Right lobe of liver (tissue), 6 donors: ENCODE data around the gene CHST11. TPM values are rescaled to one million over a fixed set of nuclear protein-coding genes. Genes with fewer than 3 reads are reported as not detected.

Experiments used
- ATAC-seq, 4 donors: fragments of 200-7000 bp; cut with Tn5 transposase; one replicate each; pipeline ENCODE4 v1.9.1; 2020; ENCODE audit warnings: mild to moderate bottlenecking in 4 of 4, moderate library complexity in 4 of 4
- DNase-seq, 3 donors: peaks; one replicate each; pipeline ENCODE4 v3.0.0-alpha.2; 2020
- H3K27ac ChIP-seq, 3 donors: fragments of 200-600 bp; one replicate each; pipeline ENCODE4 v1.8.0; 2022
- H3K27me3 ChIP-seq, 2 donors: fragments of 200-600 bp; one replicate each; pipeline ENCODE4 v1.8.0; 2022
- H3K36me3 ChIP-seq, 4 donors: fragments of 200-600 bp; sonication (generic) in 1 of 4; one replicate each; pipeline versions ENCODE4 v1.5.1 to v1.8.0; 2017 to 2022; ENCODE audit warnings: control low read depth in 1 of 4
- H3K4me1 ChIP-seq, 4 donors: fragments of 200-600 bp; sonication (generic) in 1 of 4; one replicate each; pipeline versions ENCODE4 v1.5.1 to v1.8.0; 2017 to 2022; ENCODE audit warnings: control low read depth in 1 of 4
- H3K4me3 ChIP-seq, 3 donors: fragments of 200-600 bp; one replicate each; pipeline ENCODE4 v1.8.0; 2022
- H3K9me3 ChIP-seq, 4 donors: fragments of 200-600 bp; sonication (generic) in 1 of 4; one replicate each; pipeline versions ENCODE4 v1.5.1 to v1.8.0; 2017 to 2022; ENCODE audit warnings: control low read depth in 1 of 4
- POLR2A ChIP-seq: fragments of 450-650 bp; IDR thresholded peaks from one replicate; pipeline ENCODE4 v1.6.1; 2017; ENCODE audit warnings: antibody characterized with exemption, mild to moderate bottlenecking
- WGBS: methylation state at CpG from one replicate; pipeline ENCODE4 v1.1.6; 2018; ENCODE audit warnings: low coverage, low lambda C conversion rate; ENCODE audit not compliant: insufficient coverage; ENCODE audit errors: missing lambda C conversion rate; 5-methylcytosine and 5-hydroxymethylcytosine counted together
- intact Hi-C, 2 donors: fragments of 100-400 bp; cut with DNase I; formaldehyde crosslinking; loops; one replicate each; pipeline versions ENCODE4 v1.11.2 to v1.14.1; 2022
- total RNA-seq, 6 experiments: library from RNA; depleted of rRNA in 2 of 6; stranded (reverse); fragments of >200 nt in 2 of 6; fragmentation: NEBNext Ultra II Directional in 3 of 6; extraction: Animal tissue kit (Norgen Biotek cat#: 25700) in 3 of 6; gene quantifications; one replicate each; pipeline versions ENCODE4 v1.1.0 to v1.2.4, GENCODE V29; 2016 to 2023
- TF ChIP-seq, protein P1 (sequence below), 4 donors: fragments of 200-600 bp in 3 of 4; fragments of 450-650 bp in 1 of 4; IDR thresholded peaks; one replicate each; pipeline versions ENCODE4 v1.5.1 to v1.8.0; 2016 to 2022; ENCODE audit warnings: antibody characterized with exemption in 4 of 4, mild to moderate bottlenecking in 2 of 4
- donor health status: DM: no; HTN: yes; CAD: no.
- donor health status: DM: no; HTN: no; CAD: no.
- donor health status: DM: no; HTN: no; CAD: no.
- donor health status: DM: no; HTN: yes; CAD: no.
- donor health status: DM: no; HTN: yes; CAD: no.

Gene CHST11
- total RNA-seq, 6 experiments from 2014 or later = 0.57 to 10.4 (median 3.5) TPM

DNA sequence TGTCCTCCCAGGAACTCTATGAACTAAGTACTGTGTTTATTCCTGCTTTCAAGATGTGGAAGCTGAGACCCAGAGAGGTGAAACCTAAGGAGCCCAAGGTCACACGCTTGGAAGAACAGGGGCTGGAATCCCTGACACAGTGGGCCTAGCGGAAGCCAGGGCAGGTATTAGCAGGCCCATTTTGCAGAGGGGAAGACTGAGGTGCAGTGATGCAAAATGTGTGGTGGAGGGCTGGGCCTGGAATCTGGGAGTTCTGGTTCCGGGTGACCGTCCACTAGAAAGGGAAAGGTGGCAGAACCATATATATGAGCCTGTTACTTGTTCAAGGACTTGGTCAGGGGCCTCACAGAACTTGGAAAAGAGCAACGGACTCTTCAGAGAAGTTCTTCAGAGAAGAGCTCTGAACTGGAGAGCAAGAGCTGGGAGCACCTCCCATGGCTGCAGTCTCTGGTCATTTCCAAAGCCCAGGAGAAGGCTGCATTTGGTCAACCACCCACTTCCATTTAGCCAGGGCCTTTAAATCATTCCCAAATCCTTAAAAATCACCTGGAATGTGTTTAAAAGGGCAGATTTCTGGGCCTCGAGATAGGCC, 119.5 kb downstream of the CHST11 start:
- H3K27ac ChIP-seq = no peak overlapping the region
- ATAC-seq = no peak
- H3K27me3 ChIP-seq = no peaks in the 10 kb centered on the region
- H3K4me1 ChIP-seq = no peaks in the 10 kb centered on the region
- DNase-seq = no peak
- no peaks in the 10 kb centered on the region for H3K36me3 ChIP-seq
- WGBS = 94% methylated on average over 4 of the region's 6 CpGs
- intact Hi-C loops = no loop called here
- H3K9me3 ChIP-seq = no peaks in the 10 kb centered on the region
- no peak for TF ChIP-seq POLR2A
- TF ChIP-seq, protein P1, sequence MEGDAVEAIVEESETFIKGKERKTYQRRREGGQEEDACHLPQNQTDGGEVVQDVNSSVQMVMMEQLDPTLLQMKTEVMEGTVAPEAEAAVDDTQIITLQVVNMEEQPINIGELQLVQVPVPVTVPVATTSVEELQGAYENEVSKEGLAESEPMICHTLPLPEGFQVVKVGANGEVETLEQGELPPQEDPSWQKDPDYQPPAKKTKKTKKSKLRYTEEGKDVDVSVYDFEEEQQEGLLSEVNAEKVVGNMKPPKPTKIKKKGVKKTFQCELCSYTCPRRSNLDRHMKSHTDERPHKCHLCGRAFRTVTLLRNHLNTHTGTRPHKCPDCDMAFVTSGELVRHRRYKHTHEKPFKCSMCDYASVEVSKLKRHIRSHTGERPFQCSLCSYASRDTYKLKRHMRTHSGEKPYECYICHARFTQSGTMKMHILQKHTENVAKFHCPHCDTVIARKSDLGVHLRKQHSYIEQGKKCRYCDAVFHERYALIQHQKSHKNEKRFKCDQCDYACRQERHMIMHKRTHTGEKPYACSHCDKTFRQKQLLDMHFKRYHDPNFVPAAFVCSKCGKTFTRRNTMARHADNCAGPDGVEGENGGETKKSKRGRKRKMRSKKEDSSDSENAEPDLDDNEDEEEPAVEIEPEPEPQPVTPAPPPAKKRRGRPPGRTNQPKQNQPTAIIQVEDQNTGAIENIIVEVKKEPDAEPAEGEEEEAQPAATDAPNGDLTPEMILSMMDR (IDR thresholded peaks at IDR 0.05) = no peak
- no peak overlapping the region for H3K4me3 ChIP-seq

DNA sequence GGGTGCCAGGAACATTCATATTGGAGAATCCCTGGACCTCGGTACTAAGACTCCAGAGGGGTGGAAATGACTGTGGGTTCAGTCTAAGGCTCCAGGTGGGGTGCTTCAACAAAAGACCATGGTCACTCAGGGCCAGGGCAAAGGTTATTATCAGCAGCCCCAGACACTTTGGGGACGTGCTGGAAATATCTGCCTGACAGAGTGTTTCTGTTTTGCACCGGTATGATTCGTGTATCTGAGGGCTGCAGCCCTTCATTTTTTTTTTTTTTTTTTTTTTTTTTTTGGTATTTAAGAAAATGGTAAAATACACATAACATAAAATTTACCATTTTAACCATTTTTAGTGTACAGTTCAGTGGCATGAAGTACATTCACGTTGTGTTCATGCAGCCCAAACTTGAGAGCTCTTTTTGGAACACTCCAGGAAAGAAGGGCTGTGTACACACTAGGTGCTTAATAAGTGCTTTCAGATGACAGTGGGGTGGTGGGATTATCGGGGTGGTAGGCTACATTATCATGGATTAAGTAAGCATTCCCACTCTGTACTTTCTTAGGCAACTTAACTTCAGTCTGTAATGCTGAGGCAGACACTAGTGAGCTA, 120.3 kb downstream of the CHST11 start:
- 48% methylated on average over 6 of the region's 6 CpGs for WGBS
- no peak for TF ChIP-seq POLR2A
- TF ChIP-seq, protein P1 (IDR thresholded peaks at IDR 0.05) = no peak

DNA sequence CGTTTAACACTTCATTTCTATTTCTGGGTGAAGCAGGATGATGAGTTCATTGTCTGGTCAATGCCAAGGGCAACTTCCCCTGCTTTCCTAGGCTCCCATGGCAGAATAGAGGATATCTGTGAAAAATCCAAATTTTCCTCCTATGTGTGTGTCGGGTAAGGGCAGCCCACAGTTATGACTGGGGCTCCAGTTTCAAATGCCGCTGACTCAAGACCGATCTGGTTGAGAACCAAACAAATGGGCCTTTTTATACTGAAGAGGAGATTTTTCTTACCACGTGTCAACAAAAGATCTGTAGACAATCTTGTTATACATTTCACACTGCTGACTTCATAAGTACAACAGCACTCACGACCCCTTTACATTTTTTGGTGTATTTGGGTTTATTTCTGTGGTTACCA, 120.8 kb downstream of the CHST11 start:
- Histone ChIP-seq H3K27ac (no peak overlapping the region), H3K9me3 (no peaks in the 10 kb centered on the region), H3K36me3 (no peaks in the 10 kb centered on the region), H3K4me1 (no peaks in the 10 kb centered on the region), H3K4me3 (no peak overlapping the region), H3K27me3 (no peaks in the 10 kb centered on the region)
- intact Hi-C loops = no loop called here
- 70% methylated on average over 6 of the region's 6 CpGs for WGBS
- ATAC-seq (no peak), DNase-seq (no peak)
- TF ChIP-seq POLR2A = no peak
- TF ChIP-seq, protein P1 (IDR thresholded peaks at IDR 0.05) = no peak

More for the DNA sequence above, 120.3 kb downstream of the CHST11 start:
- no peaks in the 10 kb centered on the region for H3K4me1 ChIP-seq
- ATAC-seq = no peak
- H3K36me3 ChIP-seq = no peaks in the 10 kb centered on the region
- H3K27ac ChIP-seq = no peak overlapping the region
- H3K4me3 ChIP-seq = no peak overlapping the region
- H3K9me3 ChIP-seq = no peaks in the 10 kb centered on the region
- intact Hi-C loops = no loop called here
- H3K27me3 ChIP-seq = no peaks in the 10 kb centered on the region
- DNase-seq = no peak

- WGBS = 57% methylated on average over 6 of the region's 6 CpGs
- DNase-seq (no peak), ATAC-seq (no peak)
- Histone ChIP-seq H3K4me1 (no peaks in the 10 kb centered on the region), H3K9me3 (no peaks in the 10 kb centered on the region), H3K27me3 (no peaks in the 10 kb centered on the region), H3K27ac (no peak overlapping the region), H3K4me3 (no peak overlapping the region), H3K36me3 (no peaks in the 10 kb centered on the region)
- TF ChIP-seq POLR2A = no peak
- TF ChIP-seq, protein P1 (IDR thresholded peaks at IDR 0.05) = no peak
- intact Hi-C loops = no loop called here
Measured at GRCh38 chr12:104578453-104578852, 121.7 kb downstream of the CHST11 start.
